Esophagus squamous epithelium (tissue), 4 donors: ENCODE data around the gene ZNF417.
"Not testable (repeated sequence)": the region's sequence is repeated elsewhere in the genome, so short reads cannot be mapped to it uniquely, and the experiment has no call there.

Source experiments
- CTCF ChIP-seq, 6 experiments: fragments of 450-650 bp in 4 of 6; fragments of 200-600 bp in 2 of 6; sonication (generic) in 2 of 6; IDR thresholded peaks; one replicate each; pipeline ENCODE4 v1.5.1; 2016 to 2019; ENCODE audit warnings: antibody characterized with exemption in 6 of 6, mild to moderate bottlenecking in 4 of 6, moderate library complexity in 4 of 6
- POLR2A ChIP-seq, 4 donors: fragments of 450-650 bp; IDR thresholded peaks; one replicate each; pipeline ENCODE4 v1.6.1; 2017; ENCODE audit warnings: antibody characterized with exemption in 4 of 4, mild to moderate bottlenecking in 4 of 4, moderate library complexity in 3 of 4

GRCh38 chr19:57873883-57874799 is 42.3 kb downstream of the ZNF417 start:
- TF ChIP-seq CTCF, POLR2A (IDR thresholded peaks at IDR 0.05): not testable (repeated sequence)
